NB4 (cell line): ENCODE data around the gene SS18L1.
"Not testable (repeated sequence)": the region's sequence is repeated elsewhere in the genome, so short reads cannot be mapped to it uniquely, and the experiment has no call there.

Source experiments
- DNase-seq: peaks from one replicate; pipeline ENCODE4 v3.0.0; 2010; ENCODE audit warnings: low read depth
- H3K4me3 ChIP-seq: one replicate; pipeline ENCODE4 v1.5.1; 2011; ENCODE audit warnings: mild to moderate bottlenecking, low read depth, low read length, moderate library complexity
- CTCF ChIP-seq: IDR thresholded peaks from one replicate; pipeline ENCODE4 v1.5.1; 2012; ENCODE audit warnings: low read depth, low read length
- MYC ChIP-seq: IDR thresholded peaks from 2 replicates; pipeline ENCODE4 v1.6.1; 2011; ENCODE audit warnings: low read depth, low read length
- POLR2A ChIP-seq: IDR thresholded peaks from 2 replicates; pipeline ENCODE4 v1.6.1; 2011; ENCODE audit warnings: mild to moderate bottlenecking; ENCODE audit not compliant: insufficient read length; ENCODE audit errors: extremely low read depth
- TF ChIP-seq, protein P1 (sequence below): IDR thresholded peaks from 2 replicates; pipeline ENCODE4 v1.6.1; 2011; ENCODE audit warnings: low read depth, low read length

Gene SS18L1

GRCh38 chr20:62142252-62143080 is 1.1 kb upstream of the SS18L1 start:
- H3K4me3 ChIP-seq: peak overlapping the region; percentile 90
- TF ChIP-seq POLR2A: no peak
- TF ChIP-seq, protein P1, sequence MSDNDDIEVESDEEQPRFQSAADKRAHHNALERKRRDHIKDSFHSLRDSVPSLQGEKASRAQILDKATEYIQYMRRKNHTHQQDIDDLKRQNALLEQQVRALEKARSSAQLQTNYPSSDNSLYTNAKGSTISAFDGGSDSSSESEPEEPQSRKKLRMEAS: no peak
- no peak for TF ChIP-seq CTCF
- no peak; the same call in 1 of the 2 replicates for TF ChIP-seq MYC
- DNase-seq: peak; percentile 36

DNA sequence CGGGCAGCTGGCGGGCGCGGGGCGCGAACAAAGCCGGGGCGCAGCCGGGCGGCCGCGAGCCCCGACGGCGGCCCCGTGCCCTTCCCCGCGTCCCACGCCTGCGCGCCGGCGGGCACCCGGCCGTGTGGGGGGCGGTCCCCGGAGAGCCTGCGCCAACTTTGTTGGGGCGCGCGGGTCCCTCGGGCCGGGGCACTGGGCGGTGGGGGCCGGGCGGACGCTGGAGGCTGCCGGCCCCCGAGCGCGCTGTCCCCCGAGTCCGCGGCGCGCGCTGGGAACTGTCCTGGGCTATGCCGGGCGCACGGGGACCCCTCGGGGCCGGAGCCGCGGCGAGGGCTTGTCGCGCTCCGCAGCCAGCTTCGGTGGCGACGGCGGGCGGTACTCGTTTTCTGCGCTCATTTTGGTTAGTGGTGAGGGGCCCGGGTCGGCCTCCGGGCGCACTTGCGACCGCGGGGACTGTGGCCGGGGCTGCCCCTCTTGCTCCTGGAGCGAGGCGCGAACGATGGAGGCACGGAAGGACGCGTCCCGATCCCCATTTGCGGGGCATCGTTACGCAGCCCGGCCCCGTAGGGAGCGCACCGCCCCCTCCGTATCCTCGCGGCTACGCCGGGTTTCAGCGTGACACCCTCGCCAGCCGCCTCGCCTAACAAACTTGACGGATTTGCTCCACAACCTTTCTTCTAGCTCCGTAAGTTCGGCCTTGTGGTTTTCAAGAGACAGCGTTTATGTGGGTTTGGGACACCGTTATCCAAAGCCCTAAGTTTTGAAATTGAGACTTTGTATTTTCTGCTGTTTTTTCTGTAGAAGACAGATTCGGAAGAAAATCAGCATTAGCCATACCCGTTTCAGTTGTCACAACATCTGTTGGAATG is 622 bp downstream of the SS18L1 start:
- DNase-seq: peak; percentile 78
- TF ChIP-seq MYC (peak; percentile 39; the same call in 1 of the 2 replicates), POLR2A (no peak)
- TF ChIP-seq, protein P1: peak; percentile 51; the same call in 1 of the 2 replicates
- peak overlapping the region; percentile 61 for H3K4me3 ChIP-seq

DNA sequence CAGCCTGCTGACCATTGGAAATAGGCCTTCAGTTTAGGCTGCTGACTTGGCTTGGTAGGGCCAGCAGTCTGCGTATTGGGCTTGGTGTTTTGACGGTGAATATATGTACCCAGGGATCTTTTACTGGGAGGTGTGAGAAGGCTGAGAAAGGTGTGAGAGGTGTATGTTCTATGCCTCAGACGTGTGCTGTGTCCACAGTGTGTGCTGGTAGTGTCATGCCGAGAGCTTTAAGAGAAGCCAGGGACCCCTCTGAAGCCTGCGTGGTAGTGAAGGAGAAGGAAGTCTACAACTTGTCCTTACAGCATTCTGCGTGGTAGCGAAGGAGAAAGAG is 2.1 kb downstream of the SS18L1 start:
- no peak for DNase-seq
- H3K4me3 ChIP-seq: no peak overlapping the region
- no peak for TF ChIP-seq CTCF
- TF ChIP-seq MYC: no peak
- no peak for TF ChIP-seq POLR2A
- TF ChIP-seq, protein P1: no peak

GRCh38 chr20:62146019-62146755 is 2.6 kb downstream of the SS18L1 start:
- H3K4me3 ChIP-seq: no peak overlapping the region
- no peak for TF ChIP-seq POLR2A
- TF ChIP-seq MYC: no peak
- TF ChIP-seq, protein P1: no peak
- no peak for TF ChIP-seq CTCF
- no peak for DNase-seq

- DNase-seq: no peak
- H3K4me3 ChIP-seq: no peak overlapping the region
- TF ChIP-seq POLR2A (no peak), CTCF (no peak), MYC (no peak)
- TF ChIP-seq, protein P1: no peak
Measured at GRCh38 chr20:62147125-62147524, 3.6 kb downstream of the SS18L1 start.

DNA sequence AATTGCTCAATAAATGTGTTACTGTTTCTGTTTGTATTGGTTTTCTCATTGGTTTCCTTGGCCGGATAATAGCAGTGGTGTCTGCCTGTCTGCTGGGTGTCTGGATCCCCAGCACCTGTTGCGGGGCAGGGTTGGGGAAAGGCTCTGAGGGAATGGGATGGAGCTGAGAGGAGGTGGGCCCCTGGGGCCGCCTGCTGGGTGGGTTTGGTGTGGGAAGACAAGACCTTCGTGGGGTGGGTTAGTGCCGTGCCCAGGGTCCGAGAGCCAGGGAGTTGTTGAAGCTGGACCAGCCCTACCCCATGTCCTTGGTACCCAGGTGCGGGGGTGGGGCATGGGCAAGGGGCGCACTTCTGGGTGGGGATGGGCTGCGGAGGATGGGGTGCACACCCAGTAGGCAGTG is 4.0 kb downstream of the SS18L1 start:
- TF ChIP-seq POLR2A: no peak
- TF ChIP-seq, protein P1: no peak
- no peak for TF ChIP-seq CTCF
- TF ChIP-seq MYC: no peak
- H3K4me3 ChIP-seq: no peak overlapping the region
- DNase-seq: no peak

GRCh38 chr20:62148383-62148782 is 4.8 kb downstream of the SS18L1 start:
- not testable (repeated sequence) for DNase-seq, H3K4me3 ChIP-seq
